GM23248 (cell line): ENCODE data around the gene PLCB2.

ENCODE experiments used
- EZH2 ChIP-seq: fragments of 200-600 bp; sonication (generic); IDR thresholded peaks from 2 replicates; pipeline ENCODE4 v1.6.1; 2018; ENCODE audit warnings: antibody characterized with exemption, mild to moderate bottlenecking; ENCODE audit not compliant: insufficient read depth, poor library complexity, severe bottlenecking
- EZH2phosphoT487 ChIP-seq: fragments of 200-600 bp; sonication (generic); IDR thresholded peaks from 2 replicates; pipeline ENCODE4 v1.6.1; 2018; ENCODE audit warnings: antibody characterized with exemption, moderate library complexity, mild to moderate bottlenecking, low read depth; ENCODE audit not compliant: insufficient read depth

- no peak for TF ChIP-seq EZH2
- no peak for TF ChIP-seq EZH2phosphoT487
Observed at GRCh38 chr15:40325700-40326099, 18.0 kb upstream of the PLCB2 start.
